ENCODE results near the gene MICAL3. TPM values are rescaled to one million over a fixed set of nuclear protein-coding genes. Genes with fewer than 3 reads are reported as not detected.

MICAL3 gene
- total and polyA plus RNA-seq, 2 of the 8 experiments (the other 6 are each of a cell fraction or from before 2014, with no cell fraction given): 8.3 to 41.8 TPM

DNA sequence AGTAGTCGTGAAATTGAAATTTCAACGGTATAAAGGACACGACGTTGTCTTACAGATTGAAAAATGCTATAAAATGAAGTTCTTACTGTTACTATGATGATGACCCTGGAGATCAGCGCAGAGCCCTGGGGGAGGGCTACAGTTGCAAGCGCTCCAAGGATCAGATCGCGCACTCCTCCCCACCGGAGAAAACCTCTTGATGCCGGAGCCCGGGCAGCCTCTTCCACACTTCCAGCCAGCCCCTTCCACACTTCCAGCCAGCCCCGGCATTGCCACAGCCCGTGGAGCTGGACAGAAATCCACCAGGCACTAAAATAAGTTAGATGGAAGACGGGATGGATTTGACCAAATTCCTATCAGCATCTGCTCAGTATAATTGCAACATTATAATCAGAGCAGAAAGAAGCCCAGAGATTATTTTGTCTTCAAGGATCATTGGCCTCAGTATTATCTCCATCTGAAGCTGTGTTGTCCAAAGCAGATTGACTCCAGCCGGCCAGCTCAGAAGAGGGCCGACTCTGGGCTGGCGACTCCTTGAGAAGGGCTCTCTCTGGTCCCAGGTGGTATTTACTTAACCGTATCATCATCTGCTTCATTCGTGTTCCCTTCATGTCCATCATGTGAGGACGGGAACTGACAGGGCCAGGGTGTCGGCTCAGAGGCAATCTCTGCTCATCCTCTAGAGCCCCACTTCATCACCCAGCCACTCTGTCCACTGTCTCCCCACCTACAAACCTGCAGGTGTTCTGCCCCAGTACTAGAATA, 777 bp upstream of the MICAL3 start:
- no peak for FAIRE-seq

More for the DNA sequence above, 777 bp upstream of the MICAL3 start:
- POLR2A ChIA-PET (ENCODE audit: partially characterized antibody): interaction anchor here (0.6 kb wide), 1 partner anchor 118 kb away, joined by 4 read pairs; no protein-coding TSS in a partner anchor
- no peak overlapping the region for H4K8ac ChIP-seq (ENCODE audit: extremely low read depth, insufficient read depth, low read length)
- peak overlapping the region; percentile 6; the same call in 1 of the 2 replicates for H2AFZ ChIP-seq (ENCODE audit: low read length)
- H3K9me3 ChIP-seq (ENCODE audit: insufficient read depth in 2 of 2, low read depth in 1 of 2, low read length in 1 of 2): no peaks in the 10 kb centered on the region
- H2BK120ac ChIP-seq (replicated peaks; ENCODE audit: low read depth, low read length): no peak overlapping the region
- peaks cover 15 to 33% (median 25%) of the 10 kb centered on the region in 4 experiments for H3K27me3 ChIP-seq (replicated peaks in 1 of 4; ENCODE audit: control insufficient read depth in 3 of 4, extremely low read depth in 1 of 4, insufficient read depth in 3 of 4, low read length in 3 of 4)
- no peaks in the 10 kb centered on the region for H3K36me3 ChIP-seq (ENCODE audit: control insufficient read depth in 2 of 4, insufficient read depth in 4 of 4, low read length in 3 of 4)
- CTCF ChIA-PET (ENCODE audit: partially characterized antibody): interaction anchor here (0.9 to 2.1 kb wide), 5 partner anchors 25 to 123 kb away, joined by 3 to 11 read pairs (median 3); no protein-coding TSS in a partner anchor
- H2BK12ac ChIP-seq (ENCODE audit: low read depth, low read length): no peak overlapping the region
- no peak overlapping the region for H3K18ac ChIP-seq (ENCODE audit: extremely low read depth, low read length)
- H3K4me3 ChIP-seq (ENCODE audit: extremely low read depth in 1 of 4, insufficient read depth in 2 of 4, low read depth in 3 of 4, low read length in 4 of 4): peak overlapping the region; percentile 42 to 66 (median 56); a peak in 5 of 8 replicates
- no peaks in the 10 kb centered on the region for H3K79me1 ChIP-seq (ENCODE audit: low read depth, low read length)
- H4K5ac ChIP-seq (ENCODE audit: insufficient read length, low read depth, low read length): no peak overlapping the region
- H4K91ac ChIP-seq (replicated peaks; ENCODE audit: insufficient read length, low read length): no peak overlapping the region
- peaks cover 1% of the 10 kb centered on the region in 2 experiments for H4K20me1 ChIP-seq (replicated peaks in 1 of 2; ENCODE audit: control insufficient read depth in 1 of 2, insufficient read depth in 2 of 2, low read length in 2 of 2)
- H2BK5ac ChIP-seq (ENCODE audit: low read depth, low read length): no peak overlapping the region
- H3K4me1 ChIP-seq (replicated peaks in 1 of 4; ENCODE audit: control insufficient read depth in 3 of 4, insufficient read depth in 4 of 4, low read length in 3 of 4): peaks cover 0 to 10% (median 5%) of the 10 kb centered on the region in 4 experiments; a peak in 6 of 7 replicates
- H3K56ac ChIP-seq (replicated peaks; ENCODE audit: insufficient read length, low read depth, low read length): no peak overlapping the region
- no peak overlapping the region for H3K14ac ChIP-seq (ENCODE audit: insufficient read length)
- no peak overlapping the region for H3K9ac ChIP-seq (replicated peaks in 1 of 4; ENCODE audit: extremely low read depth in 1 of 4, low read depth in 3 of 4, low read length in 3 of 4)
- H3K4ac ChIP-seq (replicated peaks; ENCODE audit: insufficient read length, low read depth, low read length): no peak overlapping the region
- no peak for TF ChIP-seq GABPA (IDR thresholded peaks at IDR 0.05; ENCODE audit: borderline replicate concordance, insufficient read depth, low read length)
- no peak for TF ChIP-seq CREB1 (IDR thresholded peaks at IDR 0.05)
- no peak for TF ChIP-seq ASH2L (IDR thresholded peaks at IDR 0.05; ENCODE audit: low read length)
- H3K23me2 ChIP-seq (ENCODE audit: low read depth, low read length): peaks cover 13% of the 10 kb centered on the region
- H3K23ac ChIP-seq (ENCODE audit: insufficient read length): no peak overlapping the region
- H3K4me2 ChIP-seq (ENCODE audit: insufficient read depth in 1 of 2, low read depth in 2 of 2, low read length in 2 of 2): peak overlapping the region; percentile 92 to 95
- no peak for DNase-seq (ENCODE audit: low read depth in 1 of 2, low spot score in 2 of 2)
- no peak overlapping the region for H2BK20ac ChIP-seq (ENCODE audit: low read length)
- no peak overlapping the region for H2BK15ac ChIP-seq (ENCODE audit: low read length)
- H3K27ac ChIP-seq (ENCODE audit: low read depth, low read length): no peak overlapping the region
- H2AK5ac ChIP-seq (ENCODE audit: low read depth, low read length): no peak overlapping the region
- WGBS, 2 experiments (ENCODE audit: extremely low coverage in 1 of 2, insufficient coverage in 1 of 2, insufficient read length in 1 of 2, insufficient replicate concordance in 2 of 2, low coverage in 1 of 2, low lambda C conversion rate in 2 of 2, missing lambda C conversion rate in 1 of 2): 71% methylated on average over 21 of the region's 21 CpGs; no CpG with 5 or more reads in 1 of the 2 experiments
- H3K79me2 ChIP-seq (ENCODE audit: control insufficient read depth in 1 of 2, insufficient read depth in 2 of 2, low read length in 2 of 2): no peaks in the 10 kb centered on the region
